AML-193 (cell line): ENCODE data around the gene TRPV6.

ENCODE experiments used
- DNase-seq, 2 experiments: peaks; one replicate each; lab custom pipeline; 2025; lab: John Stamatoyannopoulos, UW

TRPV6 gene

DNA sequence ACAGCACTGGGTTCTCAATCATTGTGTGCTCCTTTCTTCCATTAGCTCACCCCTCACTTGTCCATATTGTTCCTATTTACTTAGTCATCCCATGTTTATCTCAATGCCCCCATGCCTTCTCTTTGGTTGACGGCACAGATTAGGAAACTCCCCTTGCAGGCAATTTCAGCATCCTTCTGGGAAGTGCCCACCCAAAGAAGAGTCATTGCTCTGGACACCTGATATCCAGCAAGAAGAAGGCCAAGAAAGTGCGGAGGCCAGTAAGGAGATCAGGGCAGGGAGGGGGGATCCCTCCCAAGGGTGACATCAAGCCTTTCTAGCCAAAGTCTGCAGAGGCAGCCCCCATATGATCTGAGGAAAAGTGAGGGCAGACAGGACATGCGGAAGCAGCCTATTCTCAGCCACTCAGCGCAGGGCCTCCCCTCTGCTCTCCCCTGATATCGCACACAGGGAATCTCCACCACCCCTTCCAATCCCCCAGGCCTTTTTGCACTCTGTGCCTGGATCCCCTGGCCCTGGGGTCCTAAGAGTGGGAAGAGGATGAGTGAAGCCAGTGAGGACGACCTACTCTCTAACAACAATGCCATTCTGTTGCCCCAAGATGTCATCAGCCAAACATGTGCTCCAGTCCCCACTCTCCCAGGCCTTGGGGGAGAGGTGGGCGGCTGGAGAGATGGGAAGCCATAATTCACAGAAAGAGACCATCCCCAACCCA, 1.8 kb downstream of the TRPV6 start:
- no peak for DNase-seq

DNA sequence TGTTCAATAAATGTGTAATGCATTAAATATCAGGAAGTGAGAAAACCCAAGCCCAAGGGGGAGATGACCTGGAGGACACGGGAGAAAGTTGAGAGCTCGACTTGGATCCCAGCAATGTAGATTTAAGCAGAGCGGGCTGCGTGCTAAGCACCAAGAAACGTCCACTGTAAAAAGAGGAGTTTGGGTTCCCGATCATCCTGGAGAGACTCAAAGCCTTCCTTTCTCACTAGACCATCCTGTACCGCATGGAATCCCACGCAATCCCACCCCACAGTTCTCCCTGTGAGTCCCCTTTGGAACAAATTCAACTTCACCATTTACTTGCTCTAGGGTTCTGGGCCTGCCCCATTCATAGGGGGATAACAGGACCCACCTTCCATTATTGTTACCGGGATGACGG, 2.4 kb downstream of the TRPV6 start:
- no peak for DNase-seq

DNA sequence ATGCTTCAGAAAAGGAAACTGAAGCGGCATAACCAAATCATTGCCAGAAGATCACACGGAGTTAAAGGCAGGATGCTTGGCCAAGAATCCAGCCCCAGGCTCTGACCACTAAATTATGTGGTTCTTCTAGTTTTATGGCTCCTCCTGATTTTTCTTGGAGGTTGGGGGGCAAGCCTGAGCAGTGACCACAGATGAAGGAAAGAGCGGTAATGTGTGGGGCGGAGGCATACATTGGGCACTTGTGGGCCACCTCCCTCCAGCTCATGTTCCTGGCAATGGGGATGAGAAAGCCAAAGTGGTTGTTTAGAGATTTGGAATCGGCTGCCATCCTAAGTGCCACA, 3.2 kb downstream of the TRPV6 start:
- no peak for DNase-seq

DNA sequence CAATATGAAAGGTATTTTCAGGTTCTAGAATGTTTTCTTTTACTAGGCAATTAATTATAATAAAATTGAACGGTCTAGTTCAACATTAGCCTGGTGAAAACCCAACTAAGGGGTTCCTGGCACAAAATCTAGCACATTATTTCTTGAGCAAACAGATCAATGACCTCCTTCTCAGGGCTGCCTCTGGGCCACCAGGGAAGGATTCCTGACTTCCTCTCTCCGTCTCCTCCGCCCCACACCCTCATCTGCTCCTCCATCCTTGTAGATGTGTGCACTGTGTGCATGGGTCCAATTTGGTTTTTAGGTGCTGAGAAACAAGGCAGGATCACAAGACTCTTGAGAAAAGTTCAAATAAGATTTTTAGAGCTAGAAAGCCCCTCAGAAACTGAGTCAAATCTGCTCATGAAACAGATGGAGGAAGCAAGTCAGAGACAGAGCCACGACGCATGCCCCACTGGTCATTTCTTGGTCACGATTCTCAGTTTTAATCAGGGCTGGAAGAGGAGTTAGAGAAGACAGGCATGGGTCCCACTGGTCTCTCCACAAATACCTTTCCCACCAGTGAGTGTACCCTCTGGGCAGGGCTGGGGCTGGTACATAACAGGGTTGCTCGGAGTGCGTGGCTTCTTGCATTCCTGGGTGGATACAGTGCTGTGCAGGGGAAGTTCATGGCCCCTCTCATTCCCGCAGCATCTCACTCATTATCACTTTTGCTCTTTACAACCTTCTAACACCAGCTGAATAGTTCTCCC, 3.8 kb downstream of the TRPV6 start:
- DNase-seq, result no peak

DNA sequence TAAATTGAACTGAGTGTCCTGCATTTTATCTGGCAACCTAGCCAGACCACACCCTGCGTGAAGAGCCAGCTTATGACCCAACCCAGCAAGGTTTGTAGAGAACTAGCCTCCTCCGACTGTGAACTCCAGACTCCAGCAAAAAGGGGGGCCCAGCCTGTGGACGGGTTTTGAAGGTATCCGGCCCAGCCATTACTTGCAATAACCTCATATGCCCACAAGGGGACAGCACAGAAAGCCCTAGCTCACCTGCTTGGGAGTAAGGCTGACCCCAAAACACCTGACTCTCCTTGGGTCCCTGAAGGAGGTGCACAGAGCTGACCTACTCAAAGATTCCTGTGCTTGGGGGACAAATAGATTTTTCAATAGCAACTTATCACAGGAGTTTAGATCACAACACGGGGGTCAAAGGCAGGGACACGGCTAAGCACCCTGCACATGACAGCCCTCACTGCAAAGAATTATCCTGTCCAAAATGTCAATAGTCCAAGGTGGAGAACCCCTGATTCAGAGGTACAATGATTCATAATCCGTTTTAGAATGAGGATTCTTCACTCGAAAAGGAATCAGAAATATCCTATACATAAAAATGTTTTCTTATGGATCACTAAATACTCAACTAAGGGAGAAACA, 4.6 kb downstream of the TRPV6 start:
- DNase-seq, result peak; percentile 15 to 25

DNA sequence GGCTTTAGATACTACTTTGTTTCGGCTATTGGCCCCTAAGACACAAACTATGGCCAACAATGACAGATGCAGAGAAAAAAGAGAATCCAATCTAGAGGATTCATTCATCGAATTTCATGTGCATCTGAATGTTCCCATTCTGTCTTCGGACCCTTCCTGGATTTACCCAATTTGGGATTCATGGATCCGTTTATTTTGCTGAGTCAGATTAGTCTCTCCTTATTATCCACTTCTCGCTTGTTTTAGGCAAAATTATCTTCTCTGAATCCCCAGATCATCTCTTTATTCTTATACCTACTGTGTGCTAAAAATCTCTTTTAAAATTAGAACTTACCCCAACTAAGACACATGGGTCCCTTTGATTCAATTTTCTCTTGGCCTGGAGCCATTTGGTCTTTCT, 6.5 kb downstream of the TRPV6 start:
- no peak for DNase-seq

DNA sequence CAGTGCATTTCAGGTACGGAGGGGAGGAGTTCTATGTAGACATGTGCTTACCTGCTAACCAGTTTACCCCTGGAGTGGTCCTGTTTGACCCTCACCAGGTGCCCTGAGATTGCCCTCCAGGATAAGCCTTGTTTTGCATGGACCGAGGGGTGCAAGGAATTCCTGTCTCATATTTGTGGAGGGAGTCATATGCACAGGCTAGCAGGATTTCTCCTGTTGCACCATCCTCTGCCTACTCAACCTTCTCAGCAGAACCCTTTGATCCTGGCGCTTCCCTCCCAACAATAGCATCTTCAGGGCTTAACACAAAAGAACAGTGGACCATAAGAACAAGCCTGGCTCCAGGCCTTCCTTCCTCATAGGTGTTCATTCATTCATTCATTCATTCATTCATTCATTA, 7.2 kb downstream of the TRPV6 start:
- DNase-seq, result no peak

DNA sequence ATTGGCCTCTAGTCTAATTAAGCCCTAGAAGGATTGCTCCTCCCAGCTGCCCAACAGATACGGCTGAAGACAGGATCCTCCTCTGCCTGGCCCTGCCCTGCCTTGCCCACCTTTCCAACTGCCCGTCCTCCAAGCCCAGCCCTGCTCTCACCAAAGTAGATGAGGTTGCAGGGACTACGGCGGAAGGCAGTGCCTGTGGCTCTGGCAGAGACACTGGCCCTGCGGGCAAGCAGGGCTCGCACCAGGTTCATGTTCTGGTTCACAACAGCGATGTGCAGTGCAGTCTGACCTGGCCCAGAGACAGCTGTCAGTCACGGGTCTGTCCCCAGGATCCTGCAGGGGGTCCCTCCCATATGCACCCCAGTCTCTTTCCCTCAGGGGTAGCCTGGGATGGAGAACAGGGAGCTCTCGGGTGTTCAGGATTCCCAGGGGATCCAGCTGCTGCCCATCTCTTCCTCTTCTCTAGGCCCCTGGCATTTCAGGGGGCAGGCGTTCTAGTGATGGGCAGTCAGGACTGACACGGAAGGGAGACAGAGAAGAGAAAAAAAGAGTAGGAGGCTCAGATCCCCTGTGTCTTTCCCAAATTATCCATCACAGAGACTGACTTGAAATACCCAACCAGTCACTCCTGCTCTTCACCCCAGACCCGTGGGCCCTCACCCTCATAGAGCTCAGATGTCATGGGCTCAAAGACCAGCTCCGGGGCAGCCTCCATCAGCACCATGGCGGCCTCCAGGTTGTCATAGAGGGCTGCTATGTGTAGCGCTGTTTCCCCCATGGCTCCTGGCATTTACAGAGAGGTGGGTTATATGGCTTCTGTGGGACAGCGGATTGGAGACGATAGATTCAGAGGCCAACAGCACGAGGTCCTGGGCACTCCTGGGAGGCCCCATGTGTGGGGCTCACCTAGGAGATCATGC, 8.3 kb downstream of the TRPV6 start:
- DNase-seq, result no peak

DNA sequence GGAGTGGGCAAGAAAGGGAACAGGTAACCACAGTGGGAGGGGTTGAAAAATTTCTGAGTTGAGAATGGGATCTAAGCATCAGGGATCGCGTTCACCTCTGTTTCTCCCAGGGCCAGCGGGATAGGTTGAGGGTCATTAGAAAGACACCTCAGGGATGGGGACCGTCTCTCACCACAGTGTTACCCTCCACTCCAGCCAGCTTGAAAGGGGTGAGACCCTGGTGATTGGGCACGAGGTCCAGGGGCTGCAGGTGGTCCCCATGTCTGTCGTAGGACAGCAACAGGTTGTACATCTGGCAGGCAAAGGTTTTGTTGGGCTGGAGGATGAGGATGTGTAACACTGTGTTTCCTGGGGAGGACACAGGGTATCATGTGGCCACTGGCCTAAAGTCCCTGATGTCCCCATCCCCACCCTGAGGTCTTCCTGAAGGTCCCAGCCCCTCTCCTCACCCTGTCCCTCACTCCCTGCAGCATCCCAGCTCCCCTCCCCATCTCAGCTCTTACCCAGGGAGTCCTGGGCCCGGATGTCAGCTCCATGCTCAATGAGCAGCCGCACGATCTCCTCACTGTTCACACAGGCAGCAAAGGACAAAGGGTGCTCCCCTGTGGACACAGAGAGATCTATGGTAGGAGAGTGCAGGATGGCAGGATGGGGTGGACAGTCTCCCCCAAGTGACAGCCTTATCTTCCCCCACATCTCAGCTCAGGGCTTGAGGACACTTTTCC, 9.1 kb downstream of the TRPV6 start:
- no peak for DNase-seq

DNA sequence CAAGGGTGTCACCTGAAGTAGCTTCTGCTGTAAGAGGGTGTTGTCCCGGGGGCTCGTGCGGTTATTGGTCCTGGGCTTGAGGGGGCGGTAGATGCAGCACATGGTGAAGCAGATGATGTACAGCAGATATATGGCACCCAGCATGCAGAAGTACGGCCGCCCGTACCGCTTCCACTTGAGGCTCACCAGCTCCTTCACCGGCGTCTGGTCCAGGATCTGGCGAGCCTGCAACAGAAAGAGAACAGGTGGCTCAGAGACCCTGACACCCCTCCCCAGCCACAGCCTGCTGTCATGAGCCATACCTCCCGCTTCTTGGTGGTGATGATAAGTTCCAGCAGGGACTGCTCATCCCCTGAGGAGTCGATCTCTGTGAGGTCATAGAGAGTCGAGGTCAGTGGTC, 10.1 kb downstream of the TRPV6 start:
- no peak for DNase-seq

DNA sequence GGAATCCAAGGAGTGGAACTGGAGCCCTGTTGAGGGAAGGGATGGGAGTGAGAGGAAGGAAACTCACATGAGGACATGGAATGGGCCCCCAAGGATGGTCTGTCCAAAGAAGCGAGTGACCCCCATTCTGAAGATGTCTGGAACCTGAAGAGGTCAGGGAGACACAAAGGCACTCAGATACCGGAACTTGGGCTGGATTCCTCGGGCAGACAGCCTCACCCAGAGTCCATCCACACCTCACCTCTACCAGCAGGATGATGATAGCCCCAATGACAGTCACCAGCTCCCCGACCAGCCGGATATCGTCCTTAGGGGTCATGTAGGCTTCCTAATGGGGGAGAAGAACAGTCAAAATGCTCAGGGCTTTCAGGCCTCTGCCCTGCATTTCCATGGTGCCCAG, 10.7 kb downstream of the TRPV6 start:
- DNase-seq, result no peak

DNA sequence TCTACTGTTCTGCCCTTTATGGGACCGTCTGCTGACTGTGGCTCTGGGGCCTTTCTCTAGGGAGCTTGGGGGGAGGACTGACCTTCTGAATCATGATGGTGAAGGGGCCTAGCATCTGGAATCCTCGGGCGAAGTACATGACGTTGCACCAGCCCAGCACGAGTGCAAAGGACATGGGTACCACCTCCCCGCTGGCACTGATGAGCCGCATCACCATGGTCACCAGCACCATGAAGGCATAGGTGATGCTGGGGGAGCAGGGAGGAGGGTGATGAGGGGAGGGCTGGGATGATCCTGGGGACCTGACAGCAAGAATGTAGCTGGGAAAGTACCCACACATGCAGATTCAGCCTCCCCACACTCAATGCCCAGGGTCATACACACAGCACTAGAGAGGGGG, 11.1 kb downstream of the TRPV6 start:
- no peak for DNase-seq

DNA sequence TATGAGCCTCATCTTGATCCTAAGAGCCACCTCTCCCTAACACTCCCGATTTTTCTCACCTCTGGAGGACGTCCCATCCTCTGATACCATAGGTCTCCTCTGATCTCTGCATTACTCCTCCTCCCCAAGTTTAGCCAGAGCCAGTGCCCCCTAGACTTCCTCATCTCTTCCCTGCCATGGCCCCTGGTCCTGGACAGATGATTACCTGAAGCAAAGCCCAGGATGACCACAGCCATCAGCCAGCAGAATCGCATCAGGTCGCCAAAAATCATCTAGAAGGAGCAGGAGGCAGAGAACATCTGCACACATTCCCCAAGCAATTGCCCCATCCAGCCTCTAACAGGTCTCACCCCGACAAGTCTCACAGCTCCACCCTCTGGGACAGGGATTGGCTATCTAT, 11.7 kb downstream of the TRPV6 start:
- DNase-seq, result no peak

DNA sequence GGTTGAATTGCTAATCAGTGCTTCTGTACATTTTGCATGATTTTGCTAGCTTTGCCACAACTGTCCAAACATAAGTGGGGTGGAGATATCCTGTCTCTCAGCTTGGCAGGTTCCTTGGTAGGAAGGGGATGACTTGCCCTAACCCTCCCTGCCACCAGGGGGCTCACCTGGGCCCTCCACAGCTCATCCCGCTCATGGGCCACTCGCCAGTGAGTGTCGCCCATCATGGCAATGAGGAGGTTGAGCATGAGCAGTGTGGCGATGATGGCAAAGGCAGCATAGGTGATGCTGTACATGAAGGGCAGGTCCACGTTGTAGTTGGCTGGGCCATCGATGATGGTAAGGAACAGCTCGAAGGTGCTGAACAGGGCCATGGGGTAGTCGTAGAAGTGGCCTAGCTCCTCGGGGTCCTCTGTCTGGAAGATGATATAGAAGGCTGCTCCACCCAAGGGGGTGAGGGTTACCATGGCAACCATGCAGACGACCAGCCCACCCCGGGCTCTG, 12.2 kb downstream of the TRPV6 start:
- peak in 1 of 2 experiments; percentile 10 for DNase-seq

DNA sequence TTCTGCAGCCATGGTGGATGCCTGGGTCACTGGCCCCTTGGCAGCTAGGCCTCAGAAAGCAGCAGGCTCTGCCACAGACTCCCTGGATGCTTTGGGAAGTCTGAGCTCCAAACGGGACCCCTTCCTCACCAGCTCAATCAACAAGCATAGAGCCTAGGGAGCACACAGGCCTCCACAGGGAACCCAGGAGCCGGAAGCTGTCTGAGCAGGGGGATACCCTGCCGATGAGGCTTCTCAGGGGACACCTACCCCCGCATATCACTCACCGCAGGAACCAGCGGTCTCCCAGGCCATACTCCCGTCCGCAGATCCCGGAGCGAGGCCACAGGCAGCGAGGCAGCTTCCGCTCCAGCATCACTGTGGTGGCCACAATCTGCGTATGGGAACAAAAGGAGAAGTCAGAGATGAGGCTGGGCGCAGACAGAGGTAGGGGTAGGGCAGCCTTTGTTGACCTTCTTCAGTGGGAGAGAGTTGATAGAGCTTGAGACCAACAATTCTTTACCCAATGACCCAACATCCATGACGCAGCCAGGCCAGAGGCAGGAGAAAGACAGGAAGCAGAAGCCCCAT, 13.4 kb downstream of the TRPV6 start:
- no peak for DNase-seq

DNA sequence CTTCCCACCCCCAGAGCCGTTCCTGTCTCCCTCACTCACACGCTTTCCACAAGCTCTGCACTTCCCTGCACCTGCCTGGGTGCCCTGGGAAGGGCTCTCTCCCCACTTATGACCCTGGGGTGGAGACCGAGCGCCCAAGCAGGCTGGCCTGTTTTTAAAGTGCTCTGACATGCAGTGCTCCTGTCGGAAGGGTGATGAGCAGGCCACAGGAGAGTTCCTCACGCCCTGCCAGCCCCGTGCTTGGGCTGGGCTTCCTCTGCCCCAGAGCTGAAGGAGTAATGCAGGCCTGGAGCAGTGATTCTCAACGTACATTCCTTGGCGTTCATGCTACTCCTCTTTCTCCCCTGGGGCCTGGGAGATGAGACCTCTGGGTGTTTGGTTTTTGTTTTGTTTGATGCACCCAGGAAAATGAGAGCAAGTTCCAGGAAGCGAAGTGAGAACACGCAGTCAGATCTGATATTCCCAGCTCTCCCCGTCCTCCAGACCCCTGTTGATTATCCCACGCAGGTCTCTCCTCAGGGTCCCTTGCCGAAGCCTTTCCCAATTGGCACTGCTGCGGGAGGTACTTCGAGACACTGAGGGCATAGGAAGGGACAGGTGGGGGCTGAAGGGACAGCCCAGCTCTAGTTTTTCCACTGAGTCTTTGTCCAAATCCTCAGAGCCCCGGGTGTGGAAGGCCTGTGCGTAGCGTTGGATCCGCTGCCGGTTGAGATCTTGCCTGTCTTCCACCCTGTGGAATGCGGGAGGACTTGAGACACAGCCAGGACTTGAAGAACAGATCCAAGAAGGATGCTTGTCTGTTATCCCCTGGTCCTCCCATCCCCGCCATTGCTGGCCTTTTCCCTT, 14.1 kb downstream of the TRPV6 start:
- no peak for DNase-seq

DNA sequence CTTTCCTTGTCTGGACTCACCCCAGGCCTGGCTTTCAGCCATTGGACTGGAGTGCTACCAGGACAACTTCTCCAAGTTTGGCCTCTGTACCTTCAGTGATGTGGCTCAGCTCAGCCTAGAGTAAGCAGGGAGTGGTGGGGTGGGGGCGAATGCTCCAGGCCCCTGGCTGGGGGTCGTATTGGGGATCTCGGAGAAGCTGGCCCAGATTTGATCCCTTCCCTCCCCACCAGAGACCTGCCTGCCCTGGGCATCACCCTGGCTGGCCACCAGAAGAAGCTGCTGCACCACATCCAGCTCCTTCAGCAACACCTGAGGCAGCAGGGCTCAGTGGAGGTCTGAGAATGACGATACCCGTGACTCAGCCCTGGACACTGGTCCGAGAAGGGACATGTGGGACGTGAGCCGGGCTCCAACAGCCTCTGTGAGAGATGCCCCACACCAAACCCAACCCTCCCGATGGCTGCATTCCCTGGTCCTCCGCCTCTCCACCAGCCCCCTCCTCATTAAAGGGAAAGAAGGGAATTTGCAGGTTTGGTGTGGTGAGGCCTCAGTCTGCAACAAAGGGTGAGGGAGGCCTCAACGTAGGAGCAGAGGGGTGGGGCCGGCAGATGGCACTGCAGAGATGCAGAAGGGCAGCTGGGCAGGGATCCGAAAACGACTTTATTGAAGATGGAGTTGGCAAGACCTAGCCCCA, 14.8 kb downstream of the TRPV6 start:
- DNase-seq, result no peak

DNA sequence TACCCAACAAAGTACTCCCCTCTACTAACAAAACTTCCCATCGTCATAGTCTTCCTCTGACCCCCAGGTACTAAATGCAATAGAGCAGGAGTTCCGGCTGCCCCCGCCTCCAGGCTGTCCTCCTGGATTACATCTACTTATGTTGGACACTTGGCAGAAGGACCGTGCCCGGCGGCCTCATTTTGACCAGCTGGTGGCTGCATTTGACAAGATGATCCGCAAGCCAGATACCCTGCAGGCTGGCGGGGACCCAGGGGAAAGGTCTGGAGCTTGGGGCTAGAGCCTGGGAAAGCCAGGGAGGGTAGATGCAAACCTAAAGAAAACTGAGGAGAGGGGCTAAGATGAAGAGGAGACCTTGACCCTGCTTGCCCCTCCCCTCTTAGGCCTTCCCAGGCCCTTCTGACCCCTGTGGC, 15.4 kb downstream of the TRPV6 start:
- DNase-seq, result no peak

DNA sequence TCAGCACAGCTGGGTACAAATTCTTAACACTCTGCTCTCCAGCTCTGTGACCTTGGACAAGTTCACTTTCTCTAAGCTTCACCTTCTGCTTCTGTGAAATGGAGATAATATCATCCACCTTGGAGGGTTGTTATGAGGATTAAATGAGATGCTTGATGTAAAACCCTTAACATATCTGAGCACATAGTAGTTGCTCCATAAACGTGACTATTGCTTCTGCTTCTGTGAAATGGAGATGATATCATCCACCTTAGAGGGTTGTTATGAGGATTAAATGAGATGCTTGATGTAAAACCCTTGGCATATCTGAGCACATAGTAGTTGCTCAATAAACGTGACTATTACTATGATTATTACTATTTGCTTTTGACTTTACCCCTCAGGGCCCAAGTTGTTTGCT, 16.1 kb downstream of the TRPV6 start:
- DNase-seq, result no peak

DNA sequence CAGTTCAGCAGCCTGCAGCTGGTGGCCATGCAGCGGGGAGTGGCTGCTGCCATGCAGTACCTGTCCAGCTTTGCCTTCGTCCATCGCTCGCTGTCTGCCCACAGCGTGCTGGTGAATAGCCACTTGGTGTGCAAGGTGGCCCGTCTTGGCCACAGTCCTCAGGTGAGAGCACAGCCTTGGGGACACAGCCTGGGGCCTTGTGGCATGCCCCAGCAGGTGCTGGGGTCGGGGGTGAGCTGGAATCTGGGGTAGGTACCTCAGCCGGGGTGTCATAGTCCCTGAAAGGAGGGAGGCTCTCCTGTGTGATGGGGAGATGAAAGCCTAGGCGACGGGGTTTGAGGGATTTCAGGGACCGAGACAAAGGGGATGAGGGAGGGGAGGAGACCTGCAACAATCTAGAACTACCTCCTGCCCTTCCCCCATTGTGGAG, 16.5 kb downstream of the TRPV6 start:
- no peak for DNase-seq
